Daoy (cell line): ENCODE data around the gene MRPL28. TPM values are rescaled to one million over a fixed set of nuclear protein-coding genes. Genes with fewer than 3 reads are reported as not detected.
"Not testable (repeated sequence)": the region's sequence is repeated elsewhere in the genome, so short reads cannot be mapped to it uniquely, and the experiment has no call there.

Source experiments
- DNase-seq: peaks from one replicate; pipeline ENCODE4 v3.0.0-alpha.2; 2015; ENCODE audit warnings: low read depth
- total RNA-seq: library from RNA; depleted of rRNA; stranded (reverse); fragments of >200 nt; shearing (Covaris generic); gene quantifications from 2 replicates; pipeline ENCODE4 v1.2.3, GENCODE V29; 2014

Gene MRPL28
- total RNA-seq, 1 experiment from 2014 or later = 141 TPM

DNA sequence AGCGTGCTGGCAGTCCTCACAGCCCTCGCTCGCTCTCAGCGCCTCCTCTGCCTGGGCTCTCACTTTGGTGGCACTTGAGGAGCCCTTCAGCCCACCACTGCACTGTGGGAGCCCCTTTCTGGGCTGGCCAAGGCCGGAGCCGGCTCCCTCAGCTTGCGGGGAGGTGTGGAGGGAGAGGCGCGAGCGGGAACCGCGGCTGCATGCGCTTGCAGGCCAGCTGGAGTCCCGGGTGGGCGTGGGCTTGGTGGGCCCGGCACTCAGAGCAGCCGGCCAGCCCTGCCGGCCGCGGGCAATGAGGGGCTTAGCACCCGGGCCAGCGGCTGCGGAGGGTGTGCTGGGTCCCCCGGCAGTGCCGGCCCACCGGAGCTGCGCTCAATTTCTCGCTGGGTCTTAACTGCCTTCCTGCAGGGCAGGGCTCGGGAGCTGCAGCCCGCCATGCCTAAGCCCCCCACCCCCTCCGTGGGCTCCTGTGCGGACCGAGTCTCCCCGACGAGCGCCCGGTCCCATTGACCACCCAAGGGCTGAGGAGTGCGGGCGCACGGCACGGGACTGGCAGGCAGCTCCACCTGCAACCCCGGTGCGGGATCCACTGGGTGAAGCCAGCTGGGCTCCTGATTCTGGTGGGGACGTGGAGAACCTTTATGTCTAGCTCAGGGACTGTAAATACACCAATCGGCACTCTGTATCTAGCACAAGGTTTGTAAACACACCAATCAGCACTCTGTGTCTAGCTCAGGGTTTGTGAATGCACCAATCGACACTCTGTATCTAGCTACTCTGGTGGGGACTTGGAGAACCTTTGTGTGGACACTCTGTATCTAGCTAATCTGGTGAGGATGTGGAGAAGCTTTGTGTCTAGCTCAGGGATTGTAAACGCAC lies 29.0 kb downstream of the MRPL28 start:
- not testable (repeated sequence) for DNase-seq

DNA sequence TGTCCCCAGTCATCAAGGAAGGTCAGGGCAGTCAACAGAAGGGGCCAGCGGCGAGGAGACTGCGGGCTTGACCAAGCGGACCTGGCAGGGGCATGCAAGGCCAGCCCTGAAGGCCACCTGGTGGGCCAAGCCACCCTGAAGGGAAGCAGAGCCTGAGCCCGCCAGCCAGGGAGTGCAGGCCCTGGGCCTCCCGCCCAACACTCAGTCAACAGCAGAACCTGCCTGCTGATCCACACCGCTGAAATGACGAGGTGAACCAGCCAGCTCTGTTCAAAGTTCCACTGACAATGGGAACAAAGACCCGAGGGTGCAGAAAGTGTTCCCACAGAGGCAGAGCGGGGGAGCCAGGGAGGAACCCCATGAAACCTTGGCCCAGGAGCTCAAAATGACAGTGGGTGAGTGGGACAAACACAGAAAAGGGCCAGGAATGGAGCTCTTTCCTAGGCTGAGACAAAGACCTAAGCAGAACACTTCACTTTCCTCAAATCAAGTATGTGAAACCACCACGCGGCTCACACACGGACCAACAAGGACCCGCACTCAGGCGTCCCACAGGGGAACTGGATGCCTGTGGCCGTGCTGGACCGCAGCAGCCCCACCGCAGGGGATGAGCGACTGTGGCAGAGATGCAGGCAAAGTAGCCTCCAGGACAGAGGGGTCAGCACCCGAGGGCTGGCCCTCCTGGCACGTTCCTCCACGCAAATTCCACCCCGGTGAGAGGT lies 29.8 kb downstream of the MRPL28 start:
- no peak for DNase-seq

DNA sequence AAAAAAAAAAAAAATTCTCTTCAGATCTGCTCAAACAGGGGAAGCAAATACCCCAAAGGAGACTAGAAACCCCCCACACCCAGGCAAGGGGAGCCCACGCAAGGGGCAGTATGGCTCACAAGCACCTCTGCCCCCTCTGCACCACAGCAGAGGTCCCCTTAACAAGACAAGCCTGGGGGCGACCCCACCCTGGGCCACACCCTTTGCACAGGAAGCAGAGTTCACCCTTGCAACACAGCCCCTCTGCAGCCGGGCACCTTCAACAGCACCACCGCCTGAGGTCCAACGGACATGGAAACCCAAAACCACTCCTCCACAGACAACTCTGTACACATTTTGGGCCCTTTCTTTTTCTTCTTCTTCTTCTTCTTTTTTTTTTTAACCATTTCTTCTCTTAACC lies 30.7 kb downstream of the MRPL28 start:
- DNase-seq = no peak

DNA sequence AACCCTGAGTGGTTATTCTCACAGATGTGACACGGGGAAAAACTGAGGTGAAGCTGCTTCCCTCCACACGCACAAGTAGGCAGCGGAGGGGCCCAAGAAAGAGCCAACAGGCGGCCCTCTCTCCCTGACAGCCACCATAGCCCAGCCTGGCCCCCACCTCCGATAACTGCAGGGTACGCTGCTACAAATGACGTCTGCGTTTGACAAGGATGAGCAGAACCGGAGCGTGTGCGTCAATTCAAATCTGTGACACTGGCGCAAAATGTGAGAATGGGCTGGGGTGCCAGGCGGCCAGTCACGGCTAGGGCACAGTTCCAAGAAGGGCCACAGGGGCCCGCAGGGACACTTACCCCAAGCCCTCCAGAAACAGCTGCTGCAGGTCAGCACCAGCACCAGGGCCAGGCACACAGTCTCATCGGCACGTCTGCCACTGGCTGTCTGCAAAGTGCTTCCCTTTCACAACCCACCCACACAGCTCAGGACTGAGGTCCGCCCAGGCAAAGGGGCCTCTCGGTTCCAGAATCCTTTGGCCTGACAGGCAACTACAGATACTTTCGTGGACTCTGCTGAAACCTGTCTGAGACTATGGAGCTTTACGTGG lies 32.3 kb downstream of the MRPL28 start:
- DNase-seq = no peak

DNA sequence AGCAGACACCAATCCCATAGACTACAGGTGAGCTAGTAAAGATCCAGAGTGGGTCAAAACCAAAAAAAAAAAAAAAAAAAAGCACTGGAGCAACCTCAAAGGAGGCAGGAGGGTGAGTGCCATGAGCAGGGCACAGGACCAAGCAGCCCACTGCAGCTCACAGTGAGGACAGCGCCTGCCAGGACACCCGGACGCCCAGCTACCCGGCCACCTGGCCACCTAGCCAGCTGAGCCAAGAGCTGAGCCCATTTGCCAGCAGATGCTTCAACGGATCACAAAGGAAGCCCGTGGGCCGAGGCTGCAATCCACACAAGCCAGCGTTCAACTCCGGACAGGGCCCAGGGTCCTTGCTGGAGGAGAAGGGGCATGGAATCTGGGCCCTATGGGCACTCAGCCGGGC lies 32.9 kb downstream of the MRPL28 start:
- DNase-seq = no peak

DNA sequence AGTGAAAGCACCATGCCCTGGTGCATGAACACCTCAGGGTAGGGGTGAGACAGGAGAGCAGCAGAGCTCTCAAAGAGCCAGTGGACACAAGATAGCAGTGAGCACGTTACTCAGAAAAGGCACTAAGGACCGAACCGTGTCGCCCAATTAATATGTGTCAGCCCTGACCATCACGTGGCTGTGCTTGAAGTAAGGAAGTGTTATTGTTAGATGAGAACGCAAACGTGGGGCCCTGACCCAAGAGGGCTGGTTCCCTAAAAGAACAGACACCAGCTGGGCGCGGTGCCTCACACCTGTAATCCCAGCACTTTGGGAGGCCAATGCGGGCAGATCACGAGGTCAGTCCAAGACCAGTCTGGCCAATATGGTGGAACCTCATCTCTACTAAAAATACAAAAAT lies 34.1 kb downstream of the MRPL28 start:
- DNase-seq = no peak

DNA sequence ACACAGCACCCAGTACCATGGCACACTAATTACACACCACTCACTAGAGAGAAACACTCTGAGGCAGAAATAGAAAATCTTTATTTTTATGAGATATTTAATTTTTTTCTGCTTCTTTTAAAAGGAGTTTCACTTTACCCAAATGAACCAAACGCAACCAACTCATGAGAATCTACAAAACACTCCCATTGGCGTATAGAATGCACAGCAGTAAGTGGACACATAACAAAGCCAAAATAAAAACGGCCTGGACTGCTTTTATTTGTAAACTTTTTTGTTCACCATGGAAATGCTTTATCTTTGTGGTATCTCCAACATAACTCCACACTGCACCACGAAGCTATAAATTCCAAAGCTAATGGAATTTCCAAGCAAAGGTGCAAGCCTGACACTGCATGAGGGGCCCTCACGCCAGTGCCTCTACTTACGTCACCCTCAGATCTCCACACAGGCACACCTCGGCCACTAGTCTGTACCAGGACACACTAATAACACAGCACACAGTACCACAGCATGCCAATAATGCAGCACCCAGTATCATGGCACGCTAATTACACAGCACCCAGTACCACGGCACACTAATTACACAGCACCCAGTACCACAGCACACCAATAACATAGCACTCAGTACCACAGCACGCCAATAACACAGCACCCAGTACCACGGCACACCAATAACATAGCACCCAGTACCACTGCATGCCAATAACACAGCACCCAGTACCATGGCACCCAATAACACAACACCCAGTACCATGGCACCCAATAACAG lies 35.3 kb downstream of the MRPL28 start:
- DNase-seq = not testable (repeated sequence)

DNA sequence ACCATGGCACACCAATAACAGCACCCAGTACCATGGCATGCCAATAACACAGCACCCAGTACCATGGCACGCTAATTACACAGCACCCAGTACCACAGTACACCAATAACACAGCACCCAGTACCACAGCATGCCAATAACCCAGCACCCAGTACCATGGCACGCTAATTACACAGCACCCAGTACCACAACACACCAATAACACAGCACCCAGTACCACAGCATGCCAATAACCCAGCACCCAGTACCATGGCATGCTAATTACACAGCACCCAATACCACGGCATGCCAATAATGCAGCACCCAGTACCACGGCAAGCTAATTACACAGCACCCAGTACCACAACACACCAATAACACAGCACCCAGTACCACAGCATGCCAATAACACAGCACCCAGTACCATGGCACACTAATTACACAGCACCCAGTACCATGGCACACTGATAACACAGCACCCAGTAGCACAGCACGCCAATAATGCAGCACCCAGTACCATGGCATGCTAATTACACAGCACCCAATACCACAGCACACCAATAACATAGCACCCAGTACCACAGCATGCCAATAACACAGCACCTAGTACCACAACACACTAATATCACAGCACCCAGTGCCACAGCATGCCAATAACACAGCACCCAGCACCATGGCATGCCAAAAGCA lies 36.0 kb downstream of the MRPL28 start:
- not testable (repeated sequence) for DNase-seq

DNA sequence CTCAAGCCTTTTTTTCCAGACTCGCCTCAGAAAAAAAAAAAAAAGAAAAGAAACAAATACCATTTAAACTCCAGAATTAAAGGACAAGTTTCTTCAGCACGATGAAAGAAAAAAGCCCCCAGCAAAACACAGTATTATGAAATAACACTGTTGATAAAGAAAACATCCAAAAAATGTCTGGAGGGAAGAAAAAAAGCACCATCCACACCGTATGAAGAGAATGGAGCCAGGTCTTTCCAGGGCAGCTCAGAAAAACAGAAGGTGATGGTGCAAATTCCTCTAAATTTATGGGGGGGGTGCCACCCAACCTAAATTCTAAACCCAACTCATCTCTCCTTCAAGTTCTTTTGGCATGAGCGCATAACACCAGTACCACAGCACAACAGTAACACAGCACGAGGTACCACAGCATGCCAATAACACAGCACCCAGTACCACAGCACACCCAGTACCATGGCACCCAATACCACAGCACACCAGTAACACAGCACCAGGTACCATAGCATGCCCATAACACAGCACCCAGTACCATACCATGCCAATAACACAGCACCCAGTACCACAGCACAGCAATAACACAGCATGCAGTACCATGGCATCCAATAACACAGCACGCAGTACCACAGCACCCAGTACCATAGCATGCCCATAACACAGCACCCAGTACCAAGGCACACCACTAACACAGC lies 36.8 kb downstream of the MRPL28 start:
- no peak for DNase-seq

DNA sequence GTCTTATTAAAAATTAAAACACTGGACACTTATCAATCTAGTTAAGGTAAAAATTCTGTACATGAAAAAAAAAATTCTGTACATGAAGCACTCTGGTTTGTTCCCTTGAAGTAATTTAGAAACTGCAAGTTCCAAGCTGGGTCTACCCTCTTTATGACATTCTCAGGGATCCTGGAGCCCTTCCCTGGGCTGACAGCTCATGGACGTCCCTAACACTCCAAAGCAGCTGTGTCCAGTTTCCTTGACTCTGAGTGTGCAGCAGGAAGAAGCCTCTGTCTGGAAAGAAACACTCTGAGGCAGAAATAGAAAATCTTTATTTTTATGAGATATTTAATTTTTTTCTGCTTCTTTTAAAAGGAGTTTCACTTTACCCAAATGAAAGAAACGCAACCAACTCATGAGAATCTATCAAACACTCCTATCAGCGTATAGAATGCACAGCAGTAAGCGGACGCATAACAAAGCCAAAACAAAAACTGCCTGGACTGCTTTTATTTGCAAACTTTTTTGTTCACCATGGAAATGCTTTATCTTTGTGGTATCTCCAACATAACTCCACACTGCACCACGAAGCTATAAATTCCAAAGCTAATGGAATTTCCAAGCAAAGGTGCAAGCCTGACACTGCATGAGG lies 39.0 kb downstream of the MRPL28 start:
- DNase-seq = not testable (repeated sequence)

DNA sequence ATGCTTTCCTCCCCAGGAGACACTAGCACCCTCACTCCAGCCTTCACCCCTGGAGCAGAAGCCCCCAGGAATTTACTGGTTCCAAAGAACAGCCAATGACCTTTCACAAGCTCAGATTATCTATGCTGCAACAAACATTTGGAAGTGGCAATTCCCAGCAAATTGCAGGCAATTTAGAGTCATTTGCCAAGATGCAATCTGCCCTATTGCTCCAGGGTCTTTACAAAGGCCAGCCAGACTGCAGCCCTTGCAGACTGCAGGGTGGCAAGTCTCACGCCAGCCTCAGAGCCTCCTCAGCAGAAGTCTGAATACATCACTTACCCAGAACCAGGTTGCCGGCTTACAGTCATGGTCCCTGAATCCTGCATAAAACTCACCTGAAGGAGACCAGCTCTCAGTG lies 39.6 kb downstream of the MRPL28 start:
- no peak for DNase-seq

DNA sequence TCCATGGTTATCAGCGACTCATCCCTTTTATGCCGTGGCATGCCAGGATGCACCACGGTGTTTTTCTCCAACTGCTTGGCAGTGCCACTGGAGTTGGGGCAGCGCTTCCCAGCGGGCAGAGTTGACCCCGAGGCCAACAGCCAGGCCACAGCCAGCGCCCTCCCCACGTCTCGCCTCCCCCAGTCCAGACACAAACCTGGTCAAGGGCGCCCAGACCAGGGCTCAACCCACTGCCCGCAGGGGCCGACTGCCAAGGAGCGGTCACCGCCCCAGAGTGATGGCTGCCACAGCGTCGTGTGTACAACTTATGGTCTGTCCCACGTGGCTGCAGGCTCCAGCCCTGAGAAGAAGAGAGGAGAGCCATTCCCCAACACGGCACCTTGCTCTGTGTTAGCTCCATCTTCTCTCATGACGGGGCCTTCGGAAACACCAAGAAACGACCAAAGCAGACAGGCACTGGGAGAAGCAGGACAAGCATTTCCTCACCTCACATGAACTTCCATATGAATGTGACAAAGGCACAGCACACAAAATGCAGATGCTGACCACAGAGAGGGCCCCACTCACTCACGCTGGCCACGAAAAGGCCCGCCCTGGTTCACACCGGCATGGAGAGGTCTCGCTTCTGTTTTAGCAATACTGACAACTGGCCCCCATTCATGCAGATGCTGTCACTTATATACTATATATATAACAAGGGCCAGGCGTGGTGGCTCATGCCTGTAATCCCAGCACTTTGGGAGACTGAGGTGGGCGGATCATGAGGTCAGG lies 44.8 kb downstream of the MRPL28 start:
- no peak for DNase-seq

DNA sequence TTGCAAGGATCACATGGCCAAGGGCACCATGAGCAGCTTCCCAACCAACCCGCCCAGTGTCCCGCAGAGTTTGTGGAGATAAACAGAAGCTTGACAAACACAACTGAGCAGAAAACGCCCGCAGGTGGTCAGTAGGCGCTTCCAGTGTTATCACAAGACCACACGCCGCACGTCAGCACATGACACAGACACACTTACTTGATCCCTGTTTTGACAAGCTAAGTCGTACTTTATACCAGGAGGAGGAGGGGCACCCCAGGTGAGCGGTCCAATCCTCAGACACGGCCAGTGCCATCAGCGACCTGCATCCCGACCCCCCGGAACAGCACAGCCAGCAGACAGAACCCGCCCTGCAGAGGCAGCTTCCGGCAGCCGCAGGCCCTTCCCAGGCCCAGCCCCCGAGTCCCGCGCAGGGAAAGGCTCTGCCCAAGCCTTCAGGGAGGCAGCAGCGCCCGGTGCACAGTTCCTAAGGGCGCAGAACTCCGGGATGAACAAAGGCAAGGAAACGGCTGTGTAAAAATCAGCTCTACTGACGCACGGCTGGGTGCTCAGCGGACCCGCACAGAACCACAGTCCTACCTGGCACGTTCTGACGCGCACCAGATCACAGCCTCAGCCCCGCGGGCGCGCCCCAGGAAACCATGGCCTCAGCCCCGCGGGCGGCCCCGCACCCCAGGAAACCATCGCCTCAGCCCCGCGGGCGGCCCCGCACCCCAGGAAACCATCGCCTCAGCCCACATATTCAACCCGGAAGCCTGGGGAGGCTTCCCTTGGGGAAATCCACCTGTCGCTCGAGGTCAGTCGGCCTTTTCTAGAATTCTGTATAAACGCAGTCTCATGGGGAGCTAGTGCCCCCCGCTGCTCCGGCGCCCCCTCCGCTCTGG lies 45.6 kb downstream of the MRPL28 start:
- DNase-seq = no peak

DNA sequence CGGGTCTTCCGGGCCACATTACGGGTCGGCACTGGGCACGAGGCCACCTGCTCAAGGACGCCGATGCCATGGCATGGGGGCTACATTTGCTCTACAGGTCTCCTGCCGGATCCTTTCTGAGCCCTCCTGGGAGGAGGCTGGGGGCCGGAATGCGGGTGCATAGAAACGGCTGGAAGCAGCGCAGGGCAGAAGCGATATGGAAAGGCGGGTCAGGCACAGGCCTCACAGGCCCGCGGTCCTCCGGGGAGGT lies 46.2 kb downstream of the MRPL28 start:
- DNase-seq = no peak

DNA sequence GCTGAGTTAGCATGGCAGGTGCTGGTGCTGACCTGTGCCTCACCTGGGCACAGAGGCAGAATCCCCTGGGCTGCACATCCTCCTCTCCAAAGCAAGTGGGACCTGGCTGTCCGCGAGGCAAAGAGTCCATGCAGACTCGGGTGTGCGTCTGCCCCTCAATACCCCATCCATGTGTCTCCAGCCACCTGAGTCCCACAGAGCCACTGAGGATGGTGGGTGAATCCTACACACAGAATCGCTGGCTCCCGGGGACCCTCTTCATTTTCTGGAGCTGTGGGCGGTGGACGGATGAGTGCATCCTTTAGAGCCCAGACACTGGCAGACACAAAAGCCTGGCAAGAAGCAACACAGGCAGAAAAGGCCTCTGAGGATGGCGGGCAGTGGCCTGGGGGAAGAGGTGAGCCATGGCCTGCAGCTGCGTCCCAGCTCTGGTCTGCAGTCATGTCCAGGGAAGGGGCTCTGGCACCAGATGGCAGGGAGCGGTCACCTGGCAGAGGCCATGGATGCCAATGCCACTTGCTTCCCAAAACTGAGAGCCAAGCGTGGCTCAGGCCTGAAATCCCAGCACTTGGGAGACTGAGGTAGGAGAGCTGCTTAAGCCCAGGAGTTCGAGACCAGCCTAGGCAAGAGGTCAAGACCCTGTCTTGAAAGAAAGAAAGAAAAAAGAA lies 47.7 kb downstream of the MRPL28 start:
- DNase-seq = no peak

DNA sequence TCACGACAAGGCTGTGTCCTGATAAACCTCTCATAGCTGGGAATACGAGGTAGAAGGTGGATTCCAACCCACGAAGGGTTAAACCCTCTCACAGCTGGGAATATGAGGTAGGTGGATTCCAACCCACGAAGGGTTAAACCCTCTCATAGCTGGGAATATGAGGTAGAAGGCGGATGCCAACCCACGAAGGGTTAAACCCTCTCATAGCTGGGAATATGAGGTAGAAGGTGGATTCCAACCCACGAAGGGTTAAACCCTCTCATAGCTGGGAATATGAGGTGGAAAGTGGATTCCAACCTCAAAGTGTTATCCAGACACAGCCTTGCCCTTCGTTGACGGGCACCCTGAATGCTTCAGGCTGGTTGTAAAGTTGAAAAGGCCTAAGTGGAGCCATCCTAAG lies 48.8 kb downstream of the MRPL28 start:
- DNase-seq = no peak

DNA sequence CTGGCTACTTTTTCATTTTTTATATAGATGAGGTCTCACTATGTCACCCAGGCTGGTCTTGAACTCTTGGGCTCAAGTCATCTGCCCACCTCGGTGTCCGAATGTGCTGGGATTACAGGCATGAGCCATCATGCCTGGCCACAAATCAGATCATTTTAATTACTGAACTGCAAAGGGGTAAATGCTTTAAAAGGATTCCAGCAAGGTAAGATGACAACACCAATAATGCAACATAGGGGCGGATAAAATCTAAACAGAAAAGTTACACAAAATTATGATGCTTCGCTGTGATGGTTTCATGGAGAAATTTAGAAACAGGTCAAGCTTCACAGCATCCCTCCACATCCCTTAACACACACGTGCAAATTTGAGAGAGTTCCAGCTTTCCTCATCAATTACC lies 50.1 kb downstream of the MRPL28 start:
- DNase-seq = no peak

DNA sequence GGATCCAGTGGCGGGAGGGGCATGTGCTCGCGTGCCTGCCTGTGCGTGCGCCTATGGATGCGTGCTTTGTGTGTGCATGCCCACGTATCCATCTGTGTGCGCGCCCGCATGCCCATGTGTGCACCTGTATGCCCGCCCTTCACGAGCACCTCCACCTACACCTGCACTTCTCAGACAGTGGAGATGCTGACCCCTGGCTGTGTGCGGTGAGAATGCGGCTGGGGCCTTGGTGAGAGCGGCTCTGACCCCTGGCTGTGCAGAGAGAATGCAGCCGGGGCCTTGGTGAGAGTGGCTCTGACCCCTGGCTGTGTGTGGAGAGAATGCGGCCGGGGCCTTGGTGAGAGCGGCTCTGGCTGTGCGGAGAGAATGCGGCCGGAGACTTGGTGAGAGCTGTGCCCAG lies 51.7 kb downstream of the MRPL28 start:
- DNase-seq = no peak
